HEK293 (cell line): ENCODE data around the gene STK24.

Experiments
- CTCF ChIA-PET: fragments of 350-600 bp; formaldehyde crosslinking; extraction: SDS; loops from one replicate; lab custom pipeline; 2021; ENCODE audit warnings: antibody characterized with exemption; lab: Yijun Ruan, JAX
- POLR2A ChIA-PET: fragments of 300-600 bp; formaldehyde crosslinking; extraction: SDS; loops from one replicate; lab custom pipeline; 2020; ENCODE audit warnings: antibody characterized with exemption, inconsistent platforms; lab: Yijun Ruan, JAX
- H3K27ac ChIP-seq: fragments of 200-500 bp; sonication (Bioruptor generic); 2 replicates; pipeline ENCODE4 v1.5.1; 2014; ENCODE audit warnings: low read depth, low read length, control low read depth, inconsistent platforms; ENCODE audit errors: extremely low read depth
- H3K36me3 ChIP-seq, 2 experiments: fragments of 200-500 bp in 1 of 2; sonication (Bioruptor generic) in 1 of 2; 1 replicate in 1 of 2; 2 replicates in 1 of 2; pipeline ENCODE4 v1.5.1; 2014 to 2017; ENCODE audit warnings: inconsistent platforms in 2 of 2, low read length in 2 of 2; ENCODE audit not compliant: control insufficient read depth in 2 of 2, insufficient read depth in 1 of 2
- H3K4me1 ChIP-seq: fragments of 200-500 bp; sonication (Bioruptor generic); 2 replicates; pipeline ENCODE4 v1.5.1; 2014; ENCODE audit warnings: mild to moderate bottlenecking, low read length, inconsistent platforms; ENCODE audit not compliant: control insufficient read depth, insufficient read depth
- H3K4me3 ChIP-seq: 2 replicates; pipeline ENCODE4 v1.5.1; 2011; ENCODE audit warnings: low read depth, mild to moderate bottlenecking, control low read depth, low read length, moderate library complexity
- H3K9me3 ChIP-seq: fragments of 200-500 bp; sonication (Bioruptor generic); 2 replicates; pipeline ENCODE4 v1.5.1; 2014; ENCODE audit warnings: low read depth, low read length, inconsistent platforms; ENCODE audit not compliant: control insufficient read depth, insufficient read depth
- FEZF1 ChIP-seq: fragments of 450-650 bp; formaldehyde crosslinking; IDR thresholded peaks from 2 replicates; pipeline ENCODE4 v1.5.1; 2016; ENCODE audit warnings: missing biosample characterization, missing genetic modification characterization
- GFI1B ChIP-seq: fragments of 450-650 bp; formaldehyde crosslinking; IDR thresholded peaks from 2 replicates; pipeline ENCODE4 v1.5.1; 2016; ENCODE audit warnings: missing biosample characterization, missing genetic modification characterization
- GLI2 ChIP-seq: fragments of 450-650 bp; formaldehyde crosslinking; IDR thresholded peaks from 2 replicates; pipeline ENCODE4; 2017; ENCODE audit warnings: missing biosample characterization, missing genetic modification characterization, low read depth, borderline replicate concordance
- GLIS1 ChIP-seq: fragments of 450-650 bp; formaldehyde crosslinking; IDR thresholded peaks from 2 replicates; pipeline ENCODE4 v1.5.1; 2016; ENCODE audit warnings: missing biosample characterization, missing genetic modification characterization
- KLF9 ChIP-seq: fragments of 450-650 bp; formaldehyde crosslinking; IDR thresholded peaks from 2 replicates; pipeline ENCODE4 v1.5.1; 2016; ENCODE audit warnings: missing biosample characterization, missing genetic modification characterization, low read depth
- SCRT2 ChIP-seq: fragments of 450-650 bp; formaldehyde crosslinking; IDR thresholded peaks from 2 replicates; pipeline ENCODE4 v1.5.1; 2016; ENCODE audit warnings: missing biosample characterization, missing genetic modification characterization
- SETDB1 ChIP-seq: IDR thresholded peaks from one replicate; pipeline ENCODE4 v1.6.1; 2017; ENCODE audit warnings: mild to moderate bottlenecking, low read length, moderate library complexity, mixed read lengths; ENCODE audit not compliant: insufficient read length
- WT1 ChIP-seq: fragments of 450-650 bp; formaldehyde crosslinking; IDR thresholded peaks from 2 replicates; pipeline ENCODE4 v1.5.1; 2016; ENCODE audit warnings: missing biosample characterization, missing genetic modification characterization
- YY1 ChIP-seq: fragments of 450-650 bp; formaldehyde crosslinking; IDR thresholded peaks from 2 replicates; pipeline ENCODE4 v1.5.1; 2018; ENCODE audit warnings: missing biosample characterization, missing genetic modification characterization
- ZBTB17 ChIP-seq: fragments of 450-650 bp; formaldehyde crosslinking; IDR thresholded peaks from 2 replicates; pipeline ENCODE4 v1.5.1; 2016; ENCODE audit warnings: missing biosample characterization, missing genetic modification characterization
- ZBTB7A ChIP-seq: fragments of 450-650 bp; formaldehyde crosslinking; IDR thresholded peaks from 2 replicates; pipeline ENCODE4 v1.5.1; 2016; ENCODE audit warnings: low read depth, missing biosample characterization, missing genetic modification characterization
- ZBTB8A ChIP-seq: fragments of 450-650 bp; formaldehyde crosslinking; IDR thresholded peaks from 2 replicates; pipeline ENCODE4 v1.5.1; 2016; ENCODE audit warnings: missing biosample characterization, missing genetic modification characterization
- ZFHX2 ChIP-seq: fragments of 450-650 bp; formaldehyde crosslinking; conservative IDR thresholded peaks from 2 replicates; pipeline ENCODE4 v1.5.1; 2016; ENCODE audit warnings: missing biosample characterization, missing genetic modification characterization
- ZFP41 ChIP-seq: fragments of 450-650 bp; formaldehyde crosslinking; IDR thresholded peaks from 2 replicates; pipeline ENCODE4 v1.5.1; 2016; ENCODE audit warnings: missing biosample characterization, missing genetic modification characterization, borderline replicate concordance
- ZNF146 ChIP-seq: fragments of 450-650 bp; formaldehyde crosslinking; IDR thresholded peaks from 2 replicates; pipeline ENCODE4 v1.5.1; 2016; ENCODE audit warnings: missing biosample characterization, missing genetic modification characterization
- ZNF18 ChIP-seq: fragments of 450-650 bp; formaldehyde crosslinking; IDR thresholded peaks from 2 replicates; pipeline ENCODE4 v1.5.1; 2016; ENCODE audit warnings: missing biosample characterization, missing genetic modification characterization
- ZNF341 ChIP-seq: fragments of 450-650 bp; formaldehyde crosslinking; IDR thresholded peaks from 2 replicates; pipeline ENCODE4; 2016; ENCODE audit warnings: low read depth, missing biosample characterization, missing genetic modification characterization
- ZNF394 ChIP-seq: fragments of 450-650 bp; formaldehyde crosslinking; IDR thresholded peaks from 2 replicates; pipeline ENCODE4 v1.5.1; 2016; ENCODE audit warnings: missing biosample characterization, missing genetic modification characterization, mild to moderate bottlenecking, moderate library complexity, borderline replicate concordance
- ZNF423 ChIP-seq: fragments of 450-650 bp; formaldehyde crosslinking; IDR thresholded peaks from 2 replicates; pipeline ENCODE4 v1.5.1; 2016; ENCODE audit warnings: missing biosample characterization, missing genetic modification characterization
- ZNF433 ChIP-seq: fragments of 450-650 bp; formaldehyde crosslinking; IDR thresholded peaks from 2 replicates; pipeline ENCODE4 v1.5.1; 2016; ENCODE audit warnings: missing biosample characterization, missing genetic modification characterization, low read depth
- ZNF488 ChIP-seq: fragments of 450-650 bp; formaldehyde crosslinking; IDR thresholded peaks from 2 replicates; pipeline ENCODE4 v1.5.1; 2016; ENCODE audit warnings: missing biosample characterization, missing genetic modification characterization
- ZNF544 ChIP-seq: fragments of 450-650 bp; formaldehyde crosslinking; IDR thresholded peaks from 2 replicates; pipeline ENCODE4 v1.5.0; 2017; ENCODE audit warnings: missing biosample characterization, missing genetic modification characterization
- ZNF555 ChIP-seq: fragments of 450-650 bp; formaldehyde crosslinking; conservative IDR thresholded peaks from 2 replicates; pipeline ENCODE4 v1.5.1; 2017; ENCODE audit warnings: missing biosample characterization, mild to moderate bottlenecking, missing genetic modification characterization, inconsistent platforms
- ZNF621 ChIP-seq: fragments of 450-650 bp; formaldehyde crosslinking; IDR thresholded peaks from 2 replicates; pipeline ENCODE4 v1.5.1; 2017; ENCODE audit warnings: missing biosample characterization, missing genetic modification characterization
- ZNF660 ChIP-seq: fragments of 450-650 bp; IDR thresholded peaks from 2 replicates; pipeline ENCODE4 v1.5.1; 2018; ENCODE audit warnings: missing biosample characterization, mild to moderate bottlenecking, missing genetic modification characterization
- ZNF677 ChIP-seq: fragments of 450-650 bp; IDR thresholded peaks from 2 replicates; pipeline ENCODE4 v1.5.0; 2018; ENCODE audit warnings: missing biosample characterization, mild to moderate bottlenecking, missing genetic modification characterization, moderate library complexity
- ZNF747 ChIP-seq: fragments of 450-650 bp; formaldehyde crosslinking; IDR thresholded peaks from 2 replicates; pipeline ENCODE4 v1.5.1; 2016; ENCODE audit warnings: missing biosample characterization, missing genetic modification characterization
- ZNF76 ChIP-seq: fragments of 450-650 bp; formaldehyde crosslinking; IDR thresholded peaks from 2 replicates; pipeline ENCODE4; 2016; ENCODE audit warnings: low read depth, missing biosample characterization, missing genetic modification characterization, borderline replicate concordance
- ZSCAN5A ChIP-seq: fragments of 450-650 bp; formaldehyde crosslinking; IDR thresholded peaks from 2 replicates; pipeline ENCODE4 v1.5.1; 2016; ENCODE audit warnings: missing biosample characterization, missing genetic modification characterization
- TF ChIP-seq, protein P1 (sequence below): fragments of 450-650 bp; formaldehyde crosslinking; IDR thresholded peaks from 2 replicates; pipeline ENCODE4 v1.5.1; 2016; ENCODE audit warnings: missing biosample characterization, missing genetic modification characterization, low read depth

The STK24 gene

GRCh38 chr13:98405107-98405571, 171.8 kb downstream of the STK24 start (continued):
- TF ChIP-seq ZNF18 (tag by site-specific recombination) = no peak
- TF ChIP-seq GLIS1 (tag by site-specific recombination) = peak; percentile 98
- no peak for TF ChIP-seq SCRT2 (tag by site-specific recombination)
- TF ChIP-seq FEZF1 (tag by site-specific recombination) = peak; percentile 95
- TF ChIP-seq KLF9 (tag by site-specific recombination) = no peak
- TF ChIP-seq ZNF433 (tag by site-specific recombination) = no peak
- TF ChIP-seq WT1 (tag by site-specific recombination) = peak; percentile 90
- TF ChIP-seq ZNF76 (tag by site-specific recombination) = 0 out of 2 replicates have a peak, but pooled peaks have one; percentile 23
- no peak for TF ChIP-seq ZFP41 (tag by site-specific recombination)
- no peak for TF ChIP-seq ZNF544
- TF ChIP-seq ZBTB7A (tag by site-specific recombination) = no peak
- TF ChIP-seq ZNF621 = no peak
- TF ChIP-seq ZFHX2 = no peak
- TF ChIP-seq GFI1B (tag by site-specific recombination) = peak; percentile 63
- TF ChIP-seq ZBTB17 (tag by site-specific recombination) = peak; percentile 90
- peak; percentile 80 for TF ChIP-seq GLI2 (tag by site-specific recombination)
- no peak for TF ChIP-seq ZNF488 (tag by site-specific recombination)
- TF ChIP-seq ZNF747 (tag by site-specific recombination) = no peak
- peak; percentile 36; the same call in 1 of the 2 replicates for TF ChIP-seq ZBTB8A (tag by site-specific recombination)
- TF ChIP-seq YY1 (tag by site-specific recombination) = 0 out of 2 replicates have a peak, but pooled peaks have one; percentile 15

- no peaks in the 10 kb centered on the region for H3K36me3 ChIP-seq
- POLR2A ChIA-PET = no interaction called here
- TF ChIP-seq ZNF394 (tag by site-specific recombination) = no peak
- CTCF ChIA-PET = no interaction called here
- H3K4me3 ChIP-seq = no peak overlapping the region
- no peaks in the 10 kb centered on the region for H3K9me3 ChIP-seq
- H3K4me1 ChIP-seq = peaks cover 15% of the 10 kb centered on the region; the same call in 1 of the 2 replicates
- no peak overlapping the region for H3K27ac ChIP-seq
Observed at GRCh38 chr13:98403076-98403475, 173.8 kb downstream of the STK24 start.

- ChIA-PET CTCF (no interaction called here), POLR2A (interaction anchor here (0.7 kb wide), 1 partner anchor 18 kb away, joined by 3 read pairs; no protein-coding TSS in a partner anchor)
- Histone ChIP-seq H3K4me3 (no peak overlapping the region), H3K27ac (no peak overlapping the region), H3K9me3 (no peaks in the 10 kb centered on the region), H3K4me1 (peaks cover 15% of the 10 kb centered on the region; the same call in 1 of the 2 replicates), H3K36me3 (no peaks in the 10 kb centered on the region)
- no peak for TF ChIP-seq ZNF677 (tag by site-specific recombination)
- no peak for TF ChIP-seq ZNF341
- TF ChIP-seq SETDB1 = no peak
- no peak for TF ChIP-seq ZNF423 (tag by site-specific recombination)
- no peak for TF ChIP-seq ZNF555 (tag by site-specific recombination)
- TF ChIP-seq, protein P1, sequence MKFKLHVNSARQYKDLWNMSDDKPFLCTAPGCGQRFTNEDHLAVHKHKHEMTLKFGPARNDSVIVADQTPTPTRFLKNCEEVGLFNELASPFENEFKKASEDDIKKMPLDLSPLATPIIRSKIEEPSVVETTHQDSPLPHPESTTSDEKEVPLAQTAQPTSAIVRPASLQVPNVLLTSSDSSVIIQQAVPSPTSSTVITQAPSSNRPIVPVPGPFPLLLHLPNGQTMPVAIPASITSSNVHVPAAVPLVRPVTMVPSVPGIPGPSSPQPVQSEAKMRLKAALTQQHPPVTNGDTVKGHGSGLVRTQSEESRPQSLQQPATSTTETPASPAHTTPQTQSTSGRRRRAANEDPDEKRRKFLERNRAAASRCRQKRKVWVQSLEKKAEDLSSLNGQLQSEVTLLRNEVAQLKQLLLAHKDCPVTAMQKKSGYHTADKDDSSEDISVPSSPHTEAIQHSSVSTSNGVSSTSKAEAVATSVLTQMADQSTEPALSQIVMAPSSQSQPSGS (tag by site-specific recombination) = no peak
- no peak for TF ChIP-seq ZNF660 (tag by site-specific recombination)
- no peak for TF ChIP-seq ZNF146 (tag by site-specific recombination)
- TF ChIP-seq ZSCAN5A (tag by site-specific recombination) = no peak
Observed at GRCh38 chr13:98401934-98402333, 175.0 kb downstream of the STK24 start.
